ENCODE data around the gene RAPGEF4.

DNA sequence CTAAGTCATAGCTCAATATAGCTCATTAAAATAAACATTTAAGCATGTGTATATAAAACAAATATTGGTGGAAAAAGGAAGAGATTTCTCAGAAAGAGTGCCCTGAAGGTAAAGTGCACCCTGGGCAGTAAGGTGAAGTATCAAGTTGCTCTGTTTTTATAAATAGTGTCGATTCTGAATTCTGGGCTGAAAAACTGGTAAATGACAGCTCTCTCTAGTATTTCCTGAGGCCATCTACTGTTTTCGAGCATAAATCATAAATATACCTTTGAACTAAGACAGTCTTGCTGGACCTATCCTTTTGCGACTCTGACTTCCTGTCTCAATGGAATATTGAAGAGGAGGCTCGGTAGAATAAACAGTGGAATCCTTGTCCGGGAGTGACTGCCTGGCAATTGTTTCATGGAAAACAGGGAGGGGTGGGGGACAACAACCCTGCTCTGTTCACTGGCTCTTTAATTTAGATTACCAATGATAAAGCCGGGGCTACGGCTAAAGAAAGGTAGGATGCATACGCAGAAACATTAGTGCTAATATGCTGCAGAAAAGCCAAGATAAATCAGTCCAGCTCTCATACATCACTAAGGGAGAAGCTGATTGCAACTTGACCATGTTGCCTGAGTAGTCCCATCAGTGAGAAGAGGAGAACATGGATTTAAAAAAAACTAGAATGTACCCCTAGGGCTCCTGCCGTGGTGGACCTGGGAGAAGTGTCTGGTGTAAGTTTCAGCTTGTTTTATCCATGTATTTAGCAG, 124.1 kb downstream of the RAPGEF4 start:
- TF ChIP-seq, protein P1, sequence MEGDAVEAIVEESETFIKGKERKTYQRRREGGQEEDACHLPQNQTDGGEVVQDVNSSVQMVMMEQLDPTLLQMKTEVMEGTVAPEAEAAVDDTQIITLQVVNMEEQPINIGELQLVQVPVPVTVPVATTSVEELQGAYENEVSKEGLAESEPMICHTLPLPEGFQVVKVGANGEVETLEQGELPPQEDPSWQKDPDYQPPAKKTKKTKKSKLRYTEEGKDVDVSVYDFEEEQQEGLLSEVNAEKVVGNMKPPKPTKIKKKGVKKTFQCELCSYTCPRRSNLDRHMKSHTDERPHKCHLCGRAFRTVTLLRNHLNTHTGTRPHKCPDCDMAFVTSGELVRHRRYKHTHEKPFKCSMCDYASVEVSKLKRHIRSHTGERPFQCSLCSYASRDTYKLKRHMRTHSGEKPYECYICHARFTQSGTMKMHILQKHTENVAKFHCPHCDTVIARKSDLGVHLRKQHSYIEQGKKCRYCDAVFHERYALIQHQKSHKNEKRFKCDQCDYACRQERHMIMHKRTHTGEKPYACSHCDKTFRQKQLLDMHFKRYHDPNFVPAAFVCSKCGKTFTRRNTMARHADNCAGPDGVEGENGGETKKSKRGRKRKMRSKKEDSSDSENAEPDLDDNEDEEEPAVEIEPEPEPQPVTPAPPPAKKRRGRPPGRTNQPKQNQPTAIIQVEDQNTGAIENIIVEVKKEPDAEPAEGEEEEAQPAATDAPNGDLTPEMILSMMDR (IDR thresholded peaks at IDR 0.05; ENCODE audit: low read depth, low read length, poor library complexity, severe bottlenecking), result no peak
- TF ChIP-seq EZH2phosphoT487 (IDR thresholded peaks at IDR 0.05; ENCODE audit: borderline replicate concordance, low read length), result no peak
